H1 (cell line): ENCODE results near the gene TDRD12. TPM values are rescaled to one million over a fixed set of nuclear protein-coding genes. Genes with fewer than 3 reads are reported as not detected.

Source experiments
- CTCF ChIA-PET: fragments of 300-600 bp; sonication (Branson Sonifier 250); formaldehyde crosslinking; loops from one replicate; lab custom pipeline; 2021; ENCODE audit not compliant: partially characterized antibody; lab: Charles Lee
- POLR2A ChIA-PET: fragments of 300-600 bp; sonication (Branson Sonifier 250); formaldehyde crosslinking; loops from one replicate; lab custom pipeline; 2021; ENCODE audit warnings: inconsistent platforms; ENCODE audit not compliant: partially characterized antibody; lab: Charles Lee
- DNase-seq, 2 experiments: peaks; one replicate each; pipeline versions ENCODE4 v3.0.0 to v3.0.0-alpha.2; 2010 to 2022; ENCODE audit warnings: low spot score in 2 of 2, low read depth in 1 of 2, mixed read lengths in 1 of 2
- FAIRE-seq: peaks from 2 replicates; lab custom pipeline; 2011; peaks lifted over from hg19 to GRCh38; lab: Jason Lieb, UNC
- H2AFZ ChIP-seq: 2 replicates; pipeline ENCODE4 v1.8.1; 2012; ENCODE audit warnings: low read length, inconsistent platforms
- H2AK5ac ChIP-seq: 2 replicates; pipeline ENCODE4 v1.6.1; 2013; ENCODE audit warnings: low read depth, low read length
- H2BK120ac ChIP-seq: replicated peaks from 2 replicates; pipeline ENCODE3; 2013; ENCODE audit warnings: low read depth, low read length, inconsistent platforms
- H2BK12ac ChIP-seq: 2 replicates; pipeline ENCODE4 v1.6.1; 2013; ENCODE audit warnings: low read depth, low read length
- H2BK15ac ChIP-seq: 2 replicates; pipeline ENCODE4 v1.6.1; 2013; ENCODE audit warnings: low read length
- H2BK20ac ChIP-seq: 2 replicates; pipeline ENCODE4 v1.6.1; 2013; ENCODE audit warnings: low read length
- H2BK5ac ChIP-seq: 2 replicates; pipeline ENCODE4 v1.6.1; 2013; ENCODE audit warnings: low read depth, low read length
- H3K14ac ChIP-seq: 2 replicates; pipeline ENCODE4 v1.6.1; 2013; ENCODE audit warnings: inconsistent platforms; ENCODE audit not compliant: insufficient read length
- H3K18ac ChIP-seq: 2 replicates; pipeline ENCODE4 v1.6.1; 2013; ENCODE audit warnings: low read length; ENCODE audit errors: extremely low read depth
- H3K23ac ChIP-seq: 2 replicates; pipeline ENCODE4 v1.6.1; 2013; ENCODE audit warnings: inconsistent platforms; ENCODE audit not compliant: insufficient read length
- H3K23me2 ChIP-seq: 2 replicates; pipeline ENCODE4 v1.6.1; 2013; ENCODE audit warnings: low read depth, low read length
- H3K27ac ChIP-seq: 2 replicates; pipeline ENCODE4 v1.6.1; 2011; ENCODE audit warnings: low read depth, low read length, inconsistent platforms
- H3K27me3 ChIP-seq, 4 experiments: replicated peaks in 1 of 4; 1 replicate in 1 of 4; 2 replicates in 3 of 4; pipeline versions ENCODE4 v1.6.1 to v1.8.1; 2011 to 2013; ENCODE audit warnings: low read length in 3 of 4, mild to moderate bottlenecking in 3 of 4, inconsistent platforms in 2 of 4, mixed read lengths in 2 of 4, moderate library complexity in 1 of 4; ENCODE audit not compliant: control insufficient read depth in 3 of 4, insufficient read depth in 3 of 4; ENCODE audit errors: extremely low read depth in 1 of 4
- H3K36me3 ChIP-seq, 4 experiments: 2 replicates each; pipeline versions ENCODE4 v1.6.1 to v1.8.1; 2011 to 2013; ENCODE audit warnings: mild to moderate bottlenecking in 4 of 4, low read length in 3 of 4, moderate library complexity in 2 of 4, control low read depth in 1 of 4, inconsistent platforms in 1 of 4; ENCODE audit not compliant: insufficient read depth in 4 of 4, control insufficient read depth in 2 of 4
- H3K4ac ChIP-seq: replicated peaks from 2 replicates; pipeline ENCODE3; 2013; ENCODE audit warnings: low read length, low read depth, mixed read lengths, inconsistent platforms; ENCODE audit not compliant: insufficient read length
- H3K4me1 ChIP-seq, 4 experiments: replicated peaks in 1 of 4; 1 replicate in 1 of 4; 2 replicates in 3 of 4; pipeline versions ENCODE4 v1.6.1 to v1.8.1; 2011 to 2013; ENCODE audit warnings: low read length in 3 of 4, inconsistent platforms in 2 of 4, mixed read lengths in 1 of 4; ENCODE audit not compliant: insufficient read depth in 4 of 4, control insufficient read depth in 3 of 4
- H3K4me2 ChIP-seq, 2 experiments: 2 replicates each; pipeline versions ENCODE4 v1.6.1 to v1.8.1; 2011 to 2013; ENCODE audit warnings: low read depth in 2 of 2, low read length in 2 of 2, control low read depth in 1 of 2, inconsistent platforms in 1 of 2, mild to moderate bottlenecking in 1 of 2; ENCODE audit not compliant: insufficient read depth in 1 of 2
- H3K4me3 ChIP-seq, 4 experiments: fragments of 200-600, 300-600 bp in 1 of 4; sonication (generic), shearing (Covaris generic), sonication (Bioruptor Twin) in 1 of 4; 2 replicates each; pipeline versions ENCODE4 v1.5.1 to v1.8.1; 2011 to 2016; ENCODE audit warnings: low read length in 4 of 4, low read depth in 3 of 4, control low read depth in 2 of 4, inconsistent platforms in 2 of 4, mild to moderate bottlenecking in 2 of 4, mixed read lengths in 1 of 4, moderate library complexity in 1 of 4; ENCODE audit not compliant: insufficient read depth in 2 of 4; ENCODE audit errors: extremely low read depth in 1 of 4
- H3K56ac ChIP-seq: replicated peaks from 2 replicates; pipeline ENCODE3; 2013; ENCODE audit warnings: low read depth, mild to moderate bottlenecking, mixed read lengths, low read length, inconsistent platforms; ENCODE audit not compliant: insufficient read length
- H3K79me1 ChIP-seq: 2 replicates; pipeline ENCODE4 v1.6.1; 2013; ENCODE audit warnings: low read depth, low read length, control low read depth
- H3K79me2 ChIP-seq, 2 experiments: 2 replicates each; pipeline versions ENCODE4 v1.6.1 to v1.8.1; 2012 to 2013; ENCODE audit warnings: low read length in 2 of 2, mild to moderate bottlenecking in 2 of 2, inconsistent platforms in 1 of 2; ENCODE audit not compliant: insufficient read depth in 2 of 2, control insufficient read depth in 1 of 2
- H3K9ac ChIP-seq, 4 experiments: replicated peaks in 1 of 4; 1 replicate in 1 of 4; 2 replicates in 3 of 4; pipeline versions ENCODE4 v1.6.1 to v1.8.1; 2011 to 2013; ENCODE audit warnings: low read depth in 3 of 4, low read length in 3 of 4, control low read depth in 2 of 4, mild to moderate bottlenecking in 2 of 4, moderate library complexity in 2 of 4, inconsistent platforms in 1 of 4; ENCODE audit errors: extremely low read depth in 1 of 4
- H3K9me3 ChIP-seq, 2 experiments: 2 replicates each; pipeline versions ENCODE4 v1.6.1 to v1.8.1; 2012 to 2013; ENCODE audit warnings: mild to moderate bottlenecking in 2 of 2, moderate library complexity in 2 of 2, control low read depth in 1 of 2, inconsistent platforms in 1 of 2, low read depth in 1 of 2, low read length in 1 of 2, mixed read lengths in 1 of 2; ENCODE audit not compliant: insufficient read depth in 2 of 2
- H4K20me1 ChIP-seq, 2 experiments: replicated peaks in 1 of 2; 2 replicates each; pipeline versions ENCODE3 to v1.8.1; 2011 to 2013; ENCODE audit warnings: inconsistent platforms in 2 of 2, low read length in 2 of 2, mild to moderate bottlenecking in 1 of 2; ENCODE audit not compliant: insufficient read depth in 2 of 2, control insufficient read depth in 1 of 2
- H4K5ac ChIP-seq: 2 replicates; pipeline ENCODE4 v1.6.1; 2013; ENCODE audit warnings: low read length, low read depth, mixed read lengths, inconsistent platforms; ENCODE audit not compliant: insufficient read length
- H4K8ac ChIP-seq: 2 replicates; pipeline ENCODE4 v1.8.0; 2013; ENCODE audit warnings: mild to moderate bottlenecking, moderate library complexity, low read length, inconsistent platforms; ENCODE audit not compliant: insufficient read depth; ENCODE audit errors: extremely low read depth
- H4K91ac ChIP-seq: replicated peaks from 2 replicates; pipeline ENCODE3; 2013; ENCODE audit warnings: low read length, mixed read lengths, inconsistent platforms; ENCODE audit not compliant: insufficient read length
- BACH1 ChIP-seq: IDR thresholded peaks from 2 replicates; pipeline ENCODE4 v1.6.1; 2012; ENCODE audit warnings: low read length, improper control_type of control experiment
- CREB1 ChIP-seq: IDR thresholded peaks from 2 replicates; pipeline ENCODE4 v1.6.1; 2012; ENCODE audit warnings: inconsistent platforms
- CTBP2 ChIP-seq: IDR thresholded peaks from 2 replicates; pipeline ENCODE4 v1.7.0; 2011; ENCODE audit warnings: borderline replicate concordance, mild to moderate bottlenecking, moderate library complexity, mixed read lengths, low read length; ENCODE audit not compliant: insufficient read depth, insufficient read length
- GABPA ChIP-seq: IDR thresholded peaks from 2 replicates; pipeline ENCODE4 v1.6.1; 2011; ENCODE audit warnings: mild to moderate bottlenecking, low read length, moderate library complexity, borderline replicate concordance; ENCODE audit not compliant: insufficient read depth
- SIRT6 ChIP-seq: IDR thresholded peaks from one replicate; pipeline ENCODE4 v1.7.1; 2012; ENCODE audit warnings: low read length, inconsistent platforms
- WGBS, 2 experiments: shearing (Covaris generic) in 1 of 2; methylation state at CpG; one replicate each; pipeline versions ENCODE4 v1.1.6 to v1.1.7; 2013 to 2015; ENCODE audit warnings: low lambda C conversion rate in 2 of 2, mixed read lengths in 2 of 2, inconsistent platforms in 1 of 2, low coverage in 1 of 2, missing lambda C conversion rate in 1 of 2; ENCODE audit not compliant: insufficient replicate concordance in 2 of 2, insufficient coverage in 1 of 2, insufficient read length in 1 of 2; ENCODE audit errors: extremely low coverage in 1 of 2, missing lambda C conversion rate in 1 of 2; 5-methylcytosine and 5-hydroxymethylcytosine counted together
- polyA plus RNA-seq, 7 experiments: library from polyadenylated mRNA; depleted of rRNA in 3 of 7; stranded (reverse) in 5 of 7; unstranded in 2 of 7; fragments of >200 nt in 5 of 7; fragments of 200-250 nt in 2 of 7; gene quantifications; 1 replicate in 5 of 7; 2 replicates in 1 of 7; 4 replicates in 1 of 7; pipeline versions ENCODE4 v1.2.1 to v1.2.3, GENCODE V29; 2011 to 2013; ENCODE audit warnings: missing spikeins in 2 of 7, mixed read lengths in 2 of 7
- total RNA-seq: library from RNA; stranded (reverse); fragmentation: NEBNext Ultra II Directional; extraction: Animal tissue kit (Norgen Biotek cat#: 25700); gene quantifications from 2 replicates; pipeline ENCODE4 v1.2.1, GENCODE V29; 2021

TDRD12 gene
- total and polyA plus RNA-seq, 2 of the 8 experiments (the other 6 are each of a cell fraction or from before 2014, with no cell fraction given): 0.39 to 0.88 TPM

- peaks cover 20 to 25% (median 24%) of the 10 kb centered on the region in 4 experiments for H3K27me3 ChIP-seq
- H3K56ac ChIP-seq: no peak overlapping the region
- H3K4me2 ChIP-seq: peak overlapping the region in 1 of 2 experiments; percentile 91; a peak in 1 of 4 replicates
- POLR2A ChIA-PET: interaction anchor here (0.9 to 1.0 kb wide), 2 partner anchors 20 to 152 kb away, joined by 3 to 4 read pairs; no protein-coding TSS in a partner anchor
- peaks cover 6 to 63% of the 10 kb centered on the region in 2 experiments; a peak in 3 of 4 replicates for H3K79me2 ChIP-seq
- FAIRE-seq (no peak), DNase-seq (no peak)
- H2BK20ac ChIP-seq: no peak overlapping the region
- peaks cover 26% of the 10 kb centered on the region for H3K79me1 ChIP-seq
- no peak overlapping the region for H3K4ac ChIP-seq
- WGBS, 2 experiments: 84% methylated on average over 3 of the region's 3 CpGs; no CpG with 5 or more reads in 1 of the 2 experiments
- peaks cover 8 to 16% (median 11%) of the 10 kb centered on the region in 4 experiments; a peak in 6 of 7 replicates for H3K4me1 ChIP-seq
- no peak overlapping the region for H3K14ac ChIP-seq
- CTCF ChIA-PET: interaction anchor here (1.5 to 1.8 kb wide), 3 partner anchors 9 to 42 kb away, joined by 3 to 5 read pairs (median 3); no protein-coding TSS in a partner anchor
- no peak overlapping the region for H2AFZ ChIP-seq
- no peak overlapping the region for H2BK120ac ChIP-seq
- no peak overlapping the region for H4K8ac ChIP-seq
- no peaks in the 10 kb centered on the region; a peak in 1 of 4 replicates for H3K9me3 ChIP-seq
- no peak overlapping the region for H3K27ac ChIP-seq
- TF ChIP-seq GABPA (no peak), BACH1 (no peak), CTBP2 (no peak), SIRT6 (no peak), CREB1 (no peak)
- H3K4me3 ChIP-seq: no peak overlapping the region
- peaks cover 14% of the 10 kb centered on the region; the same call in 1 of the 2 replicates for H3K23me2 ChIP-seq
- no peak overlapping the region for H2BK12ac ChIP-seq
- no peak overlapping the region for H2BK5ac ChIP-seq
- H3K23ac ChIP-seq: no peak overlapping the region
- no peak overlapping the region for H2BK15ac ChIP-seq
- H3K36me3 ChIP-seq: peaks cover 0 to 6% (median 0%) of the 10 kb centered on the region in 4 experiments; a peak in 1 of 8 replicates
- no peak overlapping the region for H3K9ac ChIP-seq
- no peak overlapping the region for H3K18ac ChIP-seq
- H4K5ac ChIP-seq: no peak overlapping the region
- H2AK5ac ChIP-seq: no peak overlapping the region
- no peak overlapping the region for H4K91ac ChIP-seq
- peaks cover 10 to 21% of the 10 kb centered on the region in 2 experiments for H4K20me1 ChIP-seq
These were observed 46.7 kb upstream of the TDRD12 start for GRCh38 chr19:32672841-32673240.
